RWPE1 (cell line): ENCODE results near the gene CEP104.

ENCODE experiments used
- CTCF ChIA-PET: fragments of 350-600 bp; sonication (Branson Sonifier 250); formaldehyde crosslinking; extraction: SDS; loops from one replicate; lab custom pipeline; 2021; lab: Yijun Ruan, JAX
- POLR2A ChIA-PET: fragments of 400-600 bp; formaldehyde crosslinking; extraction: SDS; loops from one replicate; lab custom pipeline; 2020; ENCODE audit warnings: antibody characterized with exemption; ENCODE audit not compliant: low non-redundant PET; lab: Yijun Ruan, JAX
- DNase-seq: peaks from one replicate; pipeline ENCODE4 v3.0.0; 2012; ENCODE audit warnings: low spot score
- H3K27ac ChIP-seq: fragments of 450-650 bp; 2 replicates; pipeline ENCODE4 v1.5.1; 2017
- TF ChIP-seq, protein P1 (sequence below): fragments of 450-650 bp; conservative IDR thresholded peaks from 2 replicates; pipeline ENCODE4 v1.5.1; 2017; ENCODE audit warnings: low read depth, mild to moderate bottlenecking

CEP104 gene

DNA sequence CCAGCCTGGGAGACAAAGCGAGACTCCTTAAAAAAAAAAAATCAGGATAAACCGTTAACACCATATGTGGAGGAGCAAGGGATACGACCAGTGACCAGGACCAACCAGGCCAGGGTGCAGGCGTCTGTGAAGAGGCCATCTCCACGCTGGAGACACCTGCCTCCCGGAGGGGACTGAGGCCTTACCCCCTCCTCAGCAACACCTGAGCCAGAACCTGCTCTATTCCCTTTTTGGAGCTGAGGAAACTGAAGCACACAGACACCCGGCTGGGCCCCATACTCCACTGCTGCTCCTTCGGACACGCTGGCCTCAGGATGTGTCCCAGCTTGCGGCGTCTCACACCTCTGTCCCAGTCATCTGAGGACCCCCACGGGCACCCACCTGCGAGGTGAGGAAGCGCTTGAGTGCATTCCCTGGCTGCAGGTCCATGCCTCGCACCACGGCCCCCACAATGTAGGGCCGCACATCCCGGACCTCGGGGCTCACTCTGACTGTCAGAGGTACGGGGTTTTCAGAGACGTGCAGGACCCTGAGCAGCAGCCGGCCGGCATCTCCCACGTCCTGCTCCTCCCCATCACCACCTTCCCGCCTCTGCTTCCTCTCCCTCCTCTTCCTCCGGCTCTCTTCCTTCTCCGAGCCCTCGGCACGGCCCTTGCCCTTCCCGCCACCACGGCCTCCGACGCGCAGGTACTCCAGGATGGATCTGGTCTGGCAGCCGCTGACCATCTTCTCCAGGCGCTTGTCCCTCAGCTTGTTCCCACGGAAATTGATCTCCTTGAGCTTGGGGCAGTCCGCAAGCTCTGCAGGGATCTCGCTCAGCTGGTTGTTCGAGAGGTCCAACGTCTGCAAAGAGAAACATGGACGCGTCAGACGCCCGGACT, 70.3 kb downstream of the CEP104 start:
- TF ChIP-seq, protein P1, sequence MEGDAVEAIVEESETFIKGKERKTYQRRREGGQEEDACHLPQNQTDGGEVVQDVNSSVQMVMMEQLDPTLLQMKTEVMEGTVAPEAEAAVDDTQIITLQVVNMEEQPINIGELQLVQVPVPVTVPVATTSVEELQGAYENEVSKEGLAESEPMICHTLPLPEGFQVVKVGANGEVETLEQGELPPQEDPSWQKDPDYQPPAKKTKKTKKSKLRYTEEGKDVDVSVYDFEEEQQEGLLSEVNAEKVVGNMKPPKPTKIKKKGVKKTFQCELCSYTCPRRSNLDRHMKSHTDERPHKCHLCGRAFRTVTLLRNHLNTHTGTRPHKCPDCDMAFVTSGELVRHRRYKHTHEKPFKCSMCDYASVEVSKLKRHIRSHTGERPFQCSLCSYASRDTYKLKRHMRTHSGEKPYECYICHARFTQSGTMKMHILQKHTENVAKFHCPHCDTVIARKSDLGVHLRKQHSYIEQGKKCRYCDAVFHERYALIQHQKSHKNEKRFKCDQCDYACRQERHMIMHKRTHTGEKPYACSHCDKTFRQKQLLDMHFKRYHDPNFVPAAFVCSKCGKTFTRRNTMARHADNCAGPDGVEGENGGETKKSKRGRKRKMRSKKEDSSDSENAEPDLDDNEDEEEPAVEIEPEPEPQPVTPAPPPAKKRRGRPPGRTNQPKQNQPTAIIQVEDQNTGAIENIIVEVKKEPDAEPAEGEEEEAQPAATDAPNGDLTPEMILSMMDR, result no peak
- no peak for DNase-seq
- POLR2A ChIA-PET, result no interaction called here
- no peak overlapping the region for H3K27ac ChIP-seq
- CTCF ChIA-PET, result no interaction called here

DNA sequence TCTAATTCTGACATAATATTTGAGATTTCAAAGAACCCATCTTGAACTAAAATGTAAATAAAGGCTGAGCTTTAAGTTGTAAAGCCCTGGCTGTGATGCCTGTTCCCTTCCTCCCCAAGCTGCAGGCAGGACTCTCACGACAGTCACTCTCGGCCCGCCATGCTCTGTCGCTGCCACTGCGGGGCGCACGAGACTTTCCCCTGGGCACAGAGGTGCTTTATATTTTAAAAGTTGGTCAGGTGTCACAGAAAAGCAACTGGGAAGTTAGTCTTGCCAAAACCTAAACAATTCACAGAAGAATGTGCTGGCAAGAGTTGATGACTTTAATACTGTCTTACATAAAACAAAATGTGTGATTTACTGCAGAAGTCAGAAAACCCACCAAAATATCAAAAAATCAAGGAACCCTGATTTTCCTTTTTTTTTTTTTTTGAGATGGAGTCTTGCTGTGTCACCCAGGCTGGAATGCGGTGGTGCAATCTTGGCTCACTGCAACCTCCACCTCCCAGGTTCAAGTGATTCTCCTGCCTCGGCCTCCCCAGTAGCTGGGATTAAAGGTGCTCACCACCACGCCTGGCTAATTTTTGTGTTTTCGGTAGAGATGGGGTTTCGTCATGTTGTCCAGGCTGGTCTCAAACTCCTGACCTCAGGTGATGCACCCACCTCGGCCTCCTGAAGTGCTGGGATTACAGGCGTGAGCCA, 71.4 kb downstream of the CEP104 start:
- DNase-seq, result no peak
- ChIA-PET POLR2A (no interaction called here), CTCF (no interaction called here)

DNA sequence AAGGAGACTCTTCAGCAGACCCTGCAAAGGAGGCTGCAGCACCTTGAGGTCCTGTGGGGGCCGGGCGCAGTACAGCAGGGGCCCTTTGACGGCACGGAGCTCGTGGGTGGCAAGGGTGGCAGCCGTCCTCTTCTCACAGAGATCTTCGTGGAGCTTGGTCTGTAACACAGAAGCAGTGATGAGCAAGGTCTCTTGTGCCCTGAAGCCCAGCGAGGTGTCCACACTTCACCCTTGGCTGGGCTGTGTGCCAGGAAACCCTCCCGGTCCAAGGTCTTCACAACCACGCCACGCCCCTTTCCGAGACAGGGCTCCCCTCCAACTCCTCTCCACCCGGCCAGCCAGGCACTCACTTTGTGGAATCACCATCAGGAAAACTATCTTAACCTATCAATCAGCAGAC, 72.0 kb downstream of the CEP104 start:
- no peak overlapping the region for H3K27ac ChIP-seq
- POLR2A ChIA-PET, result no interaction called here
- no peak for DNase-seq
- CTCF ChIA-PET, result no interaction called here
- TF ChIP-seq, protein P1, result no peak

More for the DNA sequence above, 71.4 kb downstream of the CEP104 start:
- TF ChIP-seq, protein P1, result peak; percentile 46
- H3K27ac ChIP-seq, result peak overlapping the region; percentile 26; the same call in 1 of the 2 replicates

DNA sequence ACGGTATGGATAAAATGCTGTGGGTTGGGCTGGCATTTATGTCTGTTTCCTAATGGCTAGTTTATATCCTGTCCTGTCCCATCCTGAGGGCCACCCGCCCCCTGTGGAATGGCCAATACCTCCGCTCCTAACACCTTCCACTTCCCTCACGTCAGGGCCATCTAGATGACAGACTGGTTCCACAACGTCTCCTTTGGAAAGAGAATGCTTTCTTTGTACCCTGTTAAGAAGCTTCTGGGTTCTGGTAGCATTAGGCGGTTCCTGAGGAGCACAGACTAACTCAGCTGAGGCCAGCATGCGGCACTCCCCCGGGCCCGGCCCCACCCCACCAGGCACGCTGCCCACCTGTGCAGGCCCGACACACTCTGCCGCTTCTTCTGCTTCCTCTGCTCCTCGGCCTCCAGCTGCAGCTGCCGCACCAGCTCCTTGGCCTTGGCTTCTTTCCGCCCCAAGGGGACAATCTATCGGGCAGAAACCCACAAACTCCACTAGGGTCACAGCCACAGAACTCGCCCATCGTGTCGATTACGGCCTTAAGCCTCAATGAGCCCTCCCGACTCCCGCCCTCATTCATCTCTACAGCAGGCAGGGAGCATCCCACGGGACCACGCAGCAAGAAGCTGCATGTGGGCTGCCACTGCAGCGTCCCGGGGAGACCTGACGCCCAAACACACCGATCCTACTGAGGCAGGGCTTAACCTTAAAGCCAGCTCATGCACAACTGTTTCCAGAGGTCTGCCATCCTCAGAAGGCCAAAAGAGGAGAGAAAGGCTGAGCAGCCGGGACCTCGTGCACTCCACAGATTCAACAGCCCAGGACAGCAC, 73.1 kb downstream of the CEP104 start:
- TF ChIP-seq, protein P1, result no peak
- DNase-seq, result no peak
- POLR2A ChIA-PET, result no interaction called here
- H3K27ac ChIP-seq, result no peak overlapping the region
- CTCF ChIA-PET, result no interaction called here

DNA sequence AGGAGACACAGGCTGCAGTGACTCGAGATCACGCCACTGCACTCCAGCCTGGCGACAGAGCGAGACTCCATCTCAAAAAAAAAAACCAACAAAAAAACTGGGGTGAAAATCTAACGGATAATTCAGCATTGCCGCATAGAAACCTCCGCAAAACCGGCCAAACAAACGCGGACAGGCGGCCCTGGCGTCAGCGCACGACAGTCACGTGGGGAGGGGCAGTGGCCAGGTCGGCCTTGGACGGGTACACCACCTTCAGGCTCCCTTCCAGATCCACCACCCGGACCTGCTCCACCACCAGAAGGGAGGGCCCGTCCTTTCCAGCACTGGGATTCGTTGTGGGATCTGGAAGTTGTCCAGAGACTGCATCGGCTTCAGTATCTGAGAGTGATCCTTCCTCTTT, 76.1 kb downstream of the CEP104 start:
- no peak overlapping the region for H3K27ac ChIP-seq
- ChIA-PET CTCF (no interaction called here), POLR2A (no interaction called here)
- TF ChIP-seq, protein P1, result no peak
- no peak for DNase-seq

DNA sequence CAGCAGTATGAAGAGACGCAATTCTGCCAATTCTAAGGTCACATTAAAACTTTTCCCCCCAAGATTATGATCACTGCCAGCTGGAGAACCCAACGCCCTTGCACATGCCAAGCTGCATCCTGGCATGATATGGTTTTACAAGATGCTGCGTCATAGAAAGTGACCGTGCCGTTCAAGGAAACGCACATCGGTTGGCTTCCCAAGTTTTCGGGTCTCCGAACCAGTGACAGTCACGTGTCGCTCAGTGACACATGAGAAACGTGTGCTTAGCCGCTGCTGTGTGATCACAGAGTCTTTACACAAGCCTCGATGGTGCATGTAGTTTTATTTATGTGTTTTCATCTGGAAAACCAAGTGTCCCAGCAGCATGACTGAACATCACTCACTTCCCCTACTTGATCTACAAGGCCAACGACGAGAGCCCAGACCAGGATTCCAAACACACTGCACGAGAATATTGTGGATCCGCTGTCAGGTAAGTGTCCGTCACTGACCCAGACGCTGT, 77.0 kb downstream of the CEP104 start:
- no peak for DNase-seq
- POLR2A ChIA-PET, result no interaction called here
- CTCF ChIA-PET, result no interaction called here
- no peak overlapping the region; the same call in 1 of the 2 replicates for H3K27ac ChIP-seq
- TF ChIP-seq, protein P1, result no peak
